Activated CD8-positive, alpha-beta memory T cell treated with anti-CD3 and anti-CD28 coated beads, Interleukin-2, amount 50 U/mL, for 1 hour (primary cell): Measurements from ENCODE around the gene CBX3.
A peak's percentile ranks its signal among the peaks of the same experiment; 100 is the strongest.
"Not testable (repeated sequence)": the region's sequence is repeated elsewhere in the genome, so short reads cannot be mapped to it uniquely, and the experiment has no call there.

Experiments used
- DNase-seq: peaks from one replicate; pipeline ENCODE4 v3.0.0-alpha.2; 2020; ENCODE audit errors: extremely low read depth

Gene CBX3

DNA sequence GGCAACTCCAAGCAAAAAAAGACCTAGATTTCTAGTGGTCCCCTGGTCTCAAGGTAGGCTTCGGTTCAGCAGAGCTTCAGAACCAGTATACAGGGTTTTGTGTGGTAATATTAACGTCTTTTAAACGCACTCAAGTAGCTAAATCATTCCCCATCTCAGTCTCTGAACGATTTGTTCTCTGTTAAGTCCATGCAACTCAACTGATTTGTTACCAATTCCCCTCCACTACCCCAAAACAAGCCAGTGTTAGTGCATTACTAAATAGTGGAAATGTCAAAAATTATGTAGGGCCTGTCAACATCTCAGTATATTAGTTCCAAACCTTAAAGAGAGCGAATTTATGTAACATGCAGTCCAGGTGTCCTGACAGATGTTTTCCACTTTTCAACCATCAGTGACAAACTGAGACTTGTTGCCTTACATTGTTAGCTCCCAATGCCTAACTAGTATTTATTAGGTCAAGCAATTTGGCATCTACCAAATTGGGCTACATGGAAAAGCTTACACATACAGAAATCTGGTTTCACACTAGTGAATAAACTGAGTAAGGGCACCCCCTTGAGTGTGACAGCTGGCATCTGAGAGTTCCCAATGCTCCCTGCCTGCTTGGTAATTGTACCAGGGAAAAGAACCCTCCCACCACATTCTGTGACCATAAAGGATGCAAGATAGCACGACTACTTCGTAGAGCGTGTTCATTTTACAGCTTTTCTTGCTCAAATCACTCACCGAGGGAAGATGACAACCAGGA, 13.2 kb upstream of the CBX3 start:
- DNase-seq = no peak

DNA sequence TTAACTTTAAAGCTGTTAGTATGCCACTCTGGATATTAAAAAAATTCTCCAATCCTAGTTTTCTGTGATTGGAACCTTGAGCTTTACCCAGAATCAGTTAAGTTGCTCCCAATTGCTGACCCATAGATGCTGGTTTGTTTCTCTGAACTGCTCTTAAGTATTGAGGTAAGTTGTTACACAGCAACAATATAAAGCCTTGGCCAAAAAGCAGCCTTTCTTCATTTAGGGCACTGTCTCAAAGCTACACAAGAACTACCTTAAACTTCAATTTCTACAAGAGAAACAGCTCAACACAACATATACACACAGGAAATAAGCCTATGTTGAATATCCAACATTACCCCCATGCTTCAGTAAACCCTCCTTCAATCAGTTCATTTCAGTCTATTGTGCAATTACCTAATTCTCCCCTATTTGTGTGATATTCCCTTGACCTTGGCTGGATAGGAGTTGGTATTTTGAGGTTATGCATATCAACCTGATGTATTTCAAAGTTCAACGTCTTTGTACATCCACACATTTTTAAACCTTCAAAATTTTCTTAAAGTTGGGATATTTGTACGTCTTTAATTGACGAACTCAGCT, 12.5 kb upstream of the CBX3 start:
- DNase-seq = no peak

DNA sequence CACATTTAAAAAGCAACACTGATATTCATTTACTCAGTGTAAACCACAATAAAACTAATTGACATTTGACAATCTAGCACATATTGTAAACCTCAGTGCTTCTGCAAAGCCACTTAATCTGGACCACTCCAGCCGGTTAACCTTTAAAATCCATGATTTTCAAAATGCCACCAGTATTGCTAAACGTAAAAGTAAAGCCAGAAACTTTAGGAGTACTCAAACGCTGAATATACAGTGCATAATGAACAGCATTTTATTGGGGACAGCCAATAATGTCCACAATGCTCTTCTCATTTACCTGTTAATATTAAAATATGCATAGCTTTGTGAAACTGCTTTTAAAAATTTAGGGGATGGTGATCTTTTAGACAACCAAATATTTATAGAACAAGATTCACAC, 11.8 kb upstream of the CBX3 start:
- DNase-seq = no peak

DNA sequence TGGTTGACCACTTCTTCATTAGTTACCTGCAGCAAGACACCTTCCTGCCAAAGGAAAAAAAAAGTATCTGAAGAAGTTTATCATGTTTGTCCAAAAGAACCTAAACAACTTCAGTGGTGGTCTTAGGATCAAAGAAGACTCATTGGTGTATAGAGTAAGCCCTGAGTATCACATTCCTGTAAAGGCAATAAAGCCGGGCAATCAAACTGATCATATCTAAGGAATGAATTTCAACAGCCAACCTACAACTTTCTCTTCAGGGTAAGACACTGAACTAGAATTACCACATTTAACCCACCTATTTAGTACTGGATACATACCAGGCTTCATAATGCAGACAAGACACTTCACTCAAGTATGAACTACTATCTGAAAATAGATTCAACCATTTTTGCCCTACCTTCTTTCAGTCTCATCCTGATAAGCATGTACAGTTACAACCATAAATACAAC, 11.1 kb upstream of the CBX3 start:
- no peak for DNase-seq

DNA sequence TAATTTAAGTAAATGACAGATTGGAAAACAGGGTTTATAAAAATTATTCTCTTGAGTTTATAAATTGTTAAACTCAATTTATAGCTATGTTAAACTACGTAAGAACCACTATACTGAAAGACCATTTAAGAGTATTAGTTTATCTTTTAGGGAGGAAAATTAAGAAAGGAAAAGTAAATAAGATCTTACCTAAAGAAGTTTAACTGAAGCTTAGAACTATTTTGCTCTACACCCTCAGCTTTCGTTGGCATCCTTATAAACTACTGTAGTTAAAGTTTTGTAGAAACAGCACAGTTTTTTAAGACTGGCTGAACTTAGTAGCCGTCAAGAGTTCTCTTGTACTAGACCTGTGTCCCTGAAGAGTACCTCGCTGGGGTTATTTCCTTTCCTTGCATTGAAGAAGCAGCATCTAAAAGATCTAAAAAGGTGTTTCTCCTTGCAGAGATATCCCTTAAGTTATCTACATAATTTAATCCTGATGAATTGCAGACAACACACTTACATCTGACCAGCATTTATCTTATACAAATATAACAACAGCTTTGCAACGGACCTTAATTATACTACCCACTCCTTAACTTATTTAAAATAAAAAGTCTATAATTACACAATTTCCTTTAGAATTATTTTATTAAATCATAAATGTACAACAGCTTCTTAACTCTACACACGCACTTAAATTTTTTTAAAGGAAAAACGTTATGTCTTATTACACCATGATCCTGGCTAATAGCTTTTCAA, 10.1 kb upstream of the CBX3 start:
- DNase-seq = no peak

DNA sequence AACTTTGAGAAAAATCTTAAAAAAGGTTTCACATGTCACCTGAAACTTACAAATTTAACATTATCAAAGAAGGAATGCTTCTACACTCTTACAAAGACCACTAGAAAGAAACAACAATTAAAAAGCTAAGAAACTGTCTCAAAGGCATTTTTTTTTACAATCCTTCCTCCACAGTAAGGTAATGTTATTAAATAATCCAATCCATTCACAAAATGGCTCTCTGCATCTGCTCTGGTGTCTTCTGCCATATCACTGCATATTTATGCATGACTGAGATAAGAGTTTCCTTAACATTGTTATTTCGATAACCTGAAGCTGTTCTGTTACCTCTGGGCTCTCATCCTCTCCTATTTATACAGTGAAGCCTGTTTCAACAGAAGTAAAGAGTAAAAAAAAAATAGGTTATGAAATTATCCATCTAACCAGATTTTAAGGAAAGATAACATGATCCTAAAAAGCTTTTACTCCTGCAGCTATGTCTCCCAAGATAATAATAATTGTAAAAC, 9.5 kb upstream of the CBX3 start:
- no peak for DNase-seq

DNA sequence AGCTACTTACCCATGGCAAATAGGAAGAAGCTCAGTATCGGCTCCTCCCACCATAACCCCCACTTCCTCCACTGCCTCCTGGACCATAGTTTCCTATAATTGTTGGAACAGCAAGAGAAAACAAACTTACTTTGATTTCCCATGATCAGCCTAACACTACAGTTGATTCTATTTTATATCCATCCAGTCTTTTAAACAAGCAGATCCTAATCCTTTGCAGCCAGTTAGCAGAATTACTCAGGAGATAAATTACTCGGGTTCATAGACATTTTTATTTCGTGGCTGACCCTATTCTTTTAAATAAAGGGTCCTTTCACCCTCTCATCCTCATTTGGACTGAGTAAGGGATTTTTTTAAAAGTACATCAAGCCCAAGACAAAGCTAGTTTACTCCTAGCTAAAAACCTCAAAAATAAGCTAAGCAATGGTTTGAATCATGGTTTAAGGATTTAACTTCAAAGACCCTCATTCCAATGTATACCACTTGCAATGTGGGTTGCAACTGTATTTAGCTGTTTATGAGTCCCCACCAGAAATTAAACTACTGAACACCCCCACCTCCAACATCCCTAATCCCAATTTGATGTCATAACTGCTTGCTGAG, 9.0 kb upstream of the CBX3 start:
- no peak for DNase-seq

DNA sequence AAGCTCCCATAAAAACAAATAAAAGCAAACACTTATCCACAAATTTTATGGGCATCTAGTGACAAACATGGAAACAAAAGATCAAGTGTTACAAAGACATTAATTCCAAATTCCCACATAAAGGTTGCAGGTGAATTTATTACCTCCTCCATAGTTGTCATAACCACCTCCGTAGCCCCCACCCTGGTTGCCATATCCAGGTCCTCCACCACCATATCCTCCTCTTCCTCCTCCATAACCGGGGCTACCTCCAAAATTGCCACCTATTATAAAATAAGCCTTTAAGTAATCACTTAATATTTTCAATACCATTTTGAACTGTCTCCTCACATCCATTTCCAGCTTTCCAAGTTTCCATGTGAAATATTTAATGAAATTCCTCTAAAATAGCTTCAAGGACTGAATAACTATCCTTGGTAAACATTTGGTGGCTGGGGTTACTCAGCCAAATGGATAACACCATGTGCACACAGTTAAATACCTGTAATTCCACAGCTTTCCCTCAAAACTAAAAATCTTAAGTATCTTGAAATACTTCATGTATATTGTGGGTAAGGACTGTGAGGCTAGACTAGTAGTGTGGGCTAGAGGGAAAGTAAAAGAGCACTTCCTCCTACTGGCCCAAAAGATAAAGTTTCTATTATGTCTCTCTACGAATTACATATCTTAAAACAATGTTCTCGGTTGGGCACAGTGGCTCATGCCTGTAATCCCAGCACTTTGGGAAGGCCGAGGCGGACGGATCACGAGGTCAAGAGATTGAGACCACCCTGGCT, 7.9 kb upstream of the CBX3 start:
- no peak for DNase-seq

DNA sequence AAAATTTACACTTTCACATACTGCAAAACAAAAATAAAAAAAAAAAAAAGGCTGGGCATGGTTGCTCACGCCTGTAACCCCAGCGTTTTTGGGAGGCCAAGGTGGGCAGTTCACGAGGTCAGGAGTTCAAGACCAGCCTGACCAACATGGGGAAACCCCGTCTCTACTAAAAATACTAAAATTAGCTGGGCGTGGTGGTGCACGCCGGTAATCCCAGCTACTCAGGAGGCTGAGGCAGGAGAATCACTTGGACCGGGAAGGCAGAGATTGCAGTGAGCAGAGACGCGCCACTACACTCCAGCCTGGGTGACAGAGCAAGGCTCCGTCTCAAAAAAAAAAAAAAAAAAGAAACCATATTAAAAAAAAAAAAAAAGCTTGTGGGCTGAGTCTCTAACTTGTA, 6.8 kb upstream of the CBX3 start:
- not testable (repeated sequence) for DNase-seq

DNA sequence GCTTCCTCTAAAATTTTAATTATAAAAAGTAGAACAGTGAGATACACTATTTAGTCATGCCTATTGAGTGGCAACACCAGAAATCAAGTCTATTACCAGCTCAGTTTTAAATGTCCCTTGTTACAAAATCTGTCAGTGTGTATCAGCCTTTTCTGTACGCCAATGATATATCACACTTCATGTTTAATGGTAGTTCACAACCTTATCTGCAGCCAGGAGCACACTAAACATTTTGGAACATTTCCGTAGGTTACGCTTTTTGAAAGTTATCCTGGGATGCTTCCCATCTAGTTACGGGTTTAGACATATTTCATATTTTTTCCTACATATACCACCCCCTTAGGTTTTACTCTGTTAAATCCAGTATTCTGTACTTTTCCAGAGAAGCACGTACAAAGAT, 6.4 kb upstream of the CBX3 start:
- DNase-seq = no peak

DNA sequence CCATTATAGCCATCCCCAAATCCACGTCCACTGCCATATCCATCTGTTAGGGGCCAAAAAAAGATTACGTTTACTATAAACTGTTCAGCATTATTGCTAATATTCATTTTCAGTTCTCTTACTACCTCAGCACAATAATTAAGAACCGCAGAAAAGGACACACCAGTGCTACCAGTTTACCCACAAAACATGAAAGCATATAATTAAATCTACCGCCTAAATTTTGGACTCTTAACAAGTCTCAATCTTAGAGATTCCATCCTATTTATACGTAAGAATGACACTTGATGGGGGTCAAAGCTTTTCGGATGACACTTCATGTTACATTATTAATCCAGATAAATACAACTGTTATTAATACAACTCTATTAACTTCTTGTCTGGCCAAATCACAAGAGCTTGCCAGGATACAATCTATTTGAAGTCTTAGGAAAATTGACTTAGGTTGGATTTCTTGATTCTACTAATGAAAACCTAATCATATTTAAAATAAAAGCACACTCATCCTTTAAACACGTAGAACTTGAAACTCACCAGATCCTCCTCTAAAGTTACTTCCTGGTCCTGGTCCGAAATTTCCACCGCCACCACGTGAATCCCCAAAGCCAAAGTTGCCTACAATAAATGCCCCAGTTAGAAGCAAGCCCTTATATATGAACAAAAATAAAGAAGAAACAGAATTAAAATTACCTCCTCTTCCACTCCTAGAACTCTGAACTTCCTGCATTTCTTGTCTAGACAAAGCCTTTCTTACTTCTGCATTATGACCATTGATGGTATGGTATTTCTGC, 5.5 kb upstream of the CBX3 start:
- DNase-seq = no peak

DNA sequence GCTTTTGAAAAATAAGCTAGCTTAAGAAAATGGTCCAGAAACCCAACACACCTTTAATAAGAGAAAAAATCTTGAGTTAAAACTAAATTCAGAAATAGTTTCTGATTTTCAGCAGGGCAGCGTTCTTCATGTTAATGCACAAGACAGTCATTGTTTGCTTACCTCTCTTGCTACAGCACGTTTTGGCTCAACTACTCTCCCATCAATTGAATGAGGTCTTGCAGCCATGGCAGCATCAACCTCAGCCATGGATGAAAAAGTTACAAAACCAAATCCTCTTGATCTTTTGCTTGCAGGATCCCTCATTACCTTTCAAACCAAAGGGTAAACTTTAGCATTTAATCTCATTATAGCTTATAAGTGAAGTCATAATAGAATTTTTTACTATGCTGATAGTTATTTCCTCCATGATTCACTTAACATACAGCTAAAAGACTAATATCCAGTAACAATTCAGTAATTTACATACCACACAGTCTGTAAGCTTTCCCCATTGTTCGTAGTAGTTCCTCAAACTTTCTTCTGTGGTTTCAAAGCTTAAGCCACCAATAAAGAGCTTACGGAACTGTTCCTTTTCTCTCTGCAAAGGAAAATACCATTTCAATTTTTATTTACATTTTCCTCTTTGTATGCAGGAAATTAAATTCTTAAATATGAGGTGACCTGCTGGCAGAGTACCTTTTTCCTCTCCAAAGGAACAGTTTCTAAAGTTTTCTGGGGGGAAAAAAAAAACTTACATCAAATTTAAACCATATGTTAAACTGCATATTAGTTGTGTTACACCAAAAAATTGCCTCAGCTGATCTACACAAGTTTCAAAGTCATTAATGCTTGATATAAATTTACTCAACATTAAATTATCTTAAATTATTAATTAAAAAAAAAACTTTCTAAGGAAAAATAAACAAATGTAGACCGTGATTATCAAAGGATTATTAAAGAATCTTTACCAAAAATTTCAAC, 4.1 kb upstream of the CBX3 start:
- DNase-seq = no peak

DNA sequence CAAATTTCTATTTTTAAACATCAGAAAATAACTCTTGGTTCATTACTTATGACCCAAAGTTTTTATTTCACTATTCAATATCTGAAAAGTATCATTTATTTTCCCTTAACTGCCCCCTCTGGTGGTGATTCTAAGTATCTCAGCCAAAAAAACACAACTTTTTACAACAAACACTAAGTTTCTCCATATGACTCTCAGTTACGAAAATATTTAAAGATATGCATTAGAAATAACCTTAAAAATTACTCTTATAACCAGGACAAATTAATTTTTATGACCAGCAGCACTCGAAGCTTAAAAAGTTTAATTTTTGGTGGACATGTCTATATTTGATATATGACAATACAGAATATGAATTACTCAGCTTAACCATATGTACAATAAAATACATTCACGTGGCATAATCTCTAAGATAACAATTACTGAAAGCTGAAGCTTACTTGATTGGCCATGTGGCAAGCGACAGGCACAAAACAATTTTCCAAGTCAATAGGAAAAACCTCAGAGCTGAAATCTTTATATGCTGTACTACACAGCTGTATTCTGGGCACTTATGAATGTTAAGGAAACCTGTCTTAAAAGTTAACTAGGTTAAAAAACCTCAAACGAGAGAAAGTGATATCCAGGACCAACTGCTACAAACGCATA, 3.3 kb upstream of the CBX3 start:
- no peak for DNase-seq

DNA sequence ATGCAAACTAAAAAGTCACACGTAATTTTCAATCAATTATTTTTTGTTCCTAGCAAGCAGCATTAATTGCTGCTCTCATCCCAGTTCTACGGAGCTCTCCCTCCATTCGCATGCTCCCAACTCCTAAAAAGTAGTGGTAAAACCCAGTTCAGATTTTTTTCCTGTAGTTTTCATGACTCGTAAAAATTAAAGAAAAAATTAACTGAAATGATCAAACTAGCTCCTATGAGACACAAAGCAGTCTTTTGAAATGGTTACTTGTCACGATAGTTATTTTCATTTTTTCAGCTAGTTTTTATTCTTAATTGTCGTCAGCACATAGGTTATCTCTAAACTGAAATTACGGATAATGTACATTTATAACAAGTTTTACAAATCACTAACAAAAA, 2.8 kb upstream of the CBX3 start:
- no peak for DNase-seq

DNA sequence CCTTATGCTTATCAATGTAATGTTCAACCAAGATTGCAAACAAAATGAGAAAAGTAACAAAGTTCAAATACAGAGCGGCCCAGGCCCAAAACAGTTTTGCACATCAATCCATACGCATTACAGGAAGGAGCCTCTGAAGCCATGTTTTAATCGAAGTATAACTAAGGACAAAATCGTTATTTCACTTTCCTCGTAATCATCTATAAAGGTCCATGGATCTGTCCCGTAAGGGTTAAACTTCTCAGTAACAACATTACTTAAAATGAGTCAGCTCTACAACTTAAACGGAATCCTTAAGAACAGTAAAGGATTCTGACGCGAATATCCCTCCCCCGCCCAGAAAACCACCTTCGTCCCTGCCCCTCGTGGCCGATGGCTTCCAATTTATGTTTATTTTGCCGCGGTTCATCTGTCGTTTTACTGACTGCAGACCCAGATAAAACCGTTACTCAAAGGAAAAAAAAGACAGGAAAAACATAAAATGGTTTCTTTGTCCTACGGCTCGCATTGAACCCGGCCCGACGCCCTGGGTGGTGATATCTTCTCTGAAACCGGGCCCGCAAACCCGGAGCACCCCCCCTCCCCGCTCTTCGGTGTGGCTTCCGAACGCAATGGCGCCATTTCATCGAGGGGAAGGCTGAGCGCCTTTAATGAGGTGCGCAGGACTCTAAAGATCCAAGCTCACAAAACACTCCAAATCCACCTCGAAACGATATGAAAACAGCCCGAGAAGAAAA, 2.1 kb upstream of the CBX3 start:
- DNase-seq = peak; percentile 27

DNA sequence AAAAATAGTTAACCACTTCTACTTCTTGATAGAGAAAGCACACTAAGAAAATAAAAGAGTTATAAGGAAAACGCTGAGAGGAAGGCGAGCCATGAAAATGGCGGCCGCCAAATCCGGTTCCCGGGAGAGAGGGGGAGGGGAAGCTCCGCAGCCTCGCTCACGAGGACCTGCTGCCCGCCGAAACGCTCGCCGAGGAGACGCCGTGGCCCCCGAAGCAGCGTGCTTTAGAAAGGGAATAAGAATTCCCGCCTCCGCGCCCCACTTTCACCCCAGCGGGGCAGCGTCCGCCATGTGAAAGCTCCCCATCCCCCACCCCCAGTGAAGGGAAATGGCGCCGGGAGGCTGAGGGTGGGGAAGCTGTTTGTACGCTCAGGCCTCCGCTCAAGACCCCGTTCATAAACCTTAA, 1.5 kb upstream of the CBX3 start:
- DNase-seq = peak; percentile 52

DNA sequence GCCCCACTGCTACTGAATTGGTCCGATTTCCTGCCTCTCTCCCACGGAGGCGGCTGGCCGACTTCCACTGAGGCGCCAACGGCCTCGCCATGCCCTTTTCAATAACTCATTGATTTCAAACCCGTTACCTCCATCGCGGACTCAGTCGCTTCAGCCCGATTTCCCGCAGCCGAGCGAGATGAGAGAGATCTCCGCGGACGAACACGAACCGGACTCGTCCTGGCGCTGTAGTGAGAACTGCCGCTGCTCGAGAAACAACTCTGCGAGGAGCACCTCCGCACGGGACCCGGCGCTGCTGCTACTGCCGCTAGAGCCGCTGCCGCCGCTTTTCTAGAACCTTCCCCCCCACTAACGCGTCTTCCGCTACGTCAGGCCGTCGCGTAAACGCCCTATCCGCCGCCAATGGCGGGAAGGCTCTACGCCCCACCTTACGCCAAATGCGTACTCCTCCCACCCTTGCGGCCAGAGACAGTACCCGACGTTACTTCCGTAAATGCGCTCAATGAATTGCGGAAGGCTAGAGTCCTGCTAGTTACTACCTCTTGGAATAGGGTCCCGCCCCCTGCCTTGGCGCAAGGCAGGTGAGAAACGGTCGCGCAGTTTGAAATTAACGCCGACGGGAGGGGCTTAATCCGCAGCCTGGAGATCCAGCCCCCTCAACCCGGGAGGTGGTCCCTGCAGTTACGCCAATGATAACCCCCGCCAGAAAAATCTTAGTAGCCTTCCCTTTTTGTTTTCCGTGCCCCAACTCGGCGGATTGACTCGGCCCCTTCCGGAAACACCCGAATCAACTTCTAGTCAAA, 900 bp upstream of the CBX3 start, which contains the start of gene HNRNPA2B1:
Gene HNRNPA2B1 (minus strand): TSS at position 303 of the 803 bp plus-strand sequence. CDS start 169 bp downstream, at position 134.
- peak; percentile 99 for DNase-seq
